Upper lobe of right lung (tissue), 1 donor: ENCODE data around the gene AHCYL1. TPM values are rescaled to one million over a fixed set of nuclear protein-coding genes. Genes with fewer than 3 reads are reported as not detected.

Experiments used
- ATAC-seq: fragments of 200-7000 bp; cut with Tn5 transposase; one replicate; pipeline ENCODE4 v1.9.1; 2020; ENCODE audit warnings: mild to moderate bottlenecking, moderate library complexity
- DNase-seq: peaks from one replicate; pipeline ENCODE4 v3.0.0-alpha.2; 2020
- H3K27ac ChIP-seq: fragments of 200-600 bp; one replicate; pipeline ENCODE4 v1.8.0; 2022
- H3K27me3 ChIP-seq: fragments of 200-600 bp; one replicate; pipeline ENCODE4 v1.8.0; 2022; ENCODE audit warnings: mild to moderate bottlenecking
- H3K36me3 ChIP-seq: fragments of 200-600 bp; one replicate; pipeline ENCODE4 v1.8.0; 2022
- H3K4me1 ChIP-seq: fragments of 200-600 bp; one replicate; pipeline ENCODE4 v1.8.0; 2022
- H3K4me3 ChIP-seq: fragments of 200-600 bp; one replicate; pipeline ENCODE4 v1.8.0; 2022; ENCODE audit warnings: mild to moderate bottlenecking
- H3K9me3 ChIP-seq: fragments of 200-600 bp; one replicate; pipeline ENCODE4 v1.8.0; 2022
- CTCF ChIP-seq: fragments of 200-600 bp; IDR thresholded peaks from one replicate; pipeline ENCODE4 v1.8.0; 2022; ENCODE audit warnings: antibody characterized with exemption
- intact Hi-C: fragments of 100-400 bp; cut with DNase I; formaldehyde crosslinking; loops from one replicate; pipeline ENCODE4 v1.11.0; 2022
- total RNA-seq: library from RNA; stranded (reverse); fragmentation: NEBNext Ultra II Directional; extraction: Animal tissue kit (Norgen Biotek cat#: 25700); gene quantifications from one replicate; pipeline ENCODE4 v1.2.1, GENCODE V29; 2021
- donor health status: DM: no; HTN: yes; CAD: no; lungs with severe emphysema.

Gene AHCYL1
- total RNA-seq, 1 donor from 2014 or later, result 91.7 TPM

- H3K4me1 ChIP-seq, result peaks cover 43% of the 10 kb centered on the region
- no peak for DNase-seq
- no peak for ATAC-seq
- H3K4me3 ChIP-seq, result no peak overlapping the region
- intact Hi-C loops, result no loop called here
- H3K27ac ChIP-seq, result no peak overlapping the region
- H3K9me3 ChIP-seq, result no peaks in the 10 kb centered on the region
- no peak for TF ChIP-seq CTCF
- H3K27me3 ChIP-seq, result no peaks in the 10 kb centered on the region
- peaks cover 54% of the 10 kb centered on the region for H3K36me3 ChIP-seq
Measured at GRCh38 chr1:110008971-110009565, 24.5 kb downstream of the AHCYL1 start.

GRCh38 chr1:110011527-110012041 is 27.0 kb downstream of the AHCYL1 start:
- Histone ChIP-seq H3K27ac (no peak overlapping the region), H3K4me3 (no peak overlapping the region), H3K27me3 (no peaks in the 10 kb centered on the region), H3K9me3 (no peaks in the 10 kb centered on the region), H3K4me1 (peaks cover 18% of the 10 kb centered on the region), H3K36me3 (peaks cover 79% of the 10 kb centered on the region)
- TF ChIP-seq CTCF, result peak; percentile 55
- ATAC-seq (peak; percentile 97), DNase-seq (no peak)
- intact Hi-C loops, result no loop called here

GRCh38 chr1:110012100-110012780 is 27.7 kb downstream of the AHCYL1 start:
- H3K36me3 ChIP-seq, result peaks cover 86% of the 10 kb centered on the region
- no peak overlapping the region for H3K4me3 ChIP-seq
- DNase-seq, result no peak
- H3K27ac ChIP-seq, result no peak overlapping the region
- H3K4me1 ChIP-seq, result peaks cover 11% of the 10 kb centered on the region
- H3K9me3 ChIP-seq, result no peaks in the 10 kb centered on the region
- TF ChIP-seq CTCF, result no peak
- intact Hi-C loops, result no loop called here
- ATAC-seq, result no peak
- H3K27me3 ChIP-seq, result no peaks in the 10 kb centered on the region

- Histone ChIP-seq H3K27ac (no peak overlapping the region), H3K4me3 (no peak overlapping the region), H3K4me1 (no peaks in the 10 kb centered on the region), H3K27me3 (no peaks in the 10 kb centered on the region), H3K9me3 (no peaks in the 10 kb centered on the region), H3K36me3 (peaks cover 100% of the 10 kb centered on the region)
- DNase-seq (no peak), ATAC-seq (no peak)
- intact Hi-C loops, result no loop called here
- TF ChIP-seq CTCF, result no peak
Measured at GRCh38 chr1:110017792-110018191, 33.2 kb downstream of the AHCYL1 start.

GRCh38 chr1:110018396-110018795 is 33.8 kb downstream of the AHCYL1 start:
- no peaks in the 10 kb centered on the region for H3K27me3 ChIP-seq
- DNase-seq, result no peak
- no peak for ATAC-seq
- H3K4me3 ChIP-seq, result no peak overlapping the region
- TF ChIP-seq CTCF, result no peak
- H3K9me3 ChIP-seq, result no peaks in the 10 kb centered on the region
- H3K4me1 ChIP-seq, result no peaks in the 10 kb centered on the region
- peaks cover 100% of the 10 kb centered on the region for H3K36me3 ChIP-seq
- H3K27ac ChIP-seq, result no peak overlapping the region
- intact Hi-C loops, result no loop called here
